Hepatocyte (in vitro differentiated cells): ENCODE measurements around the gene CD3G. TPM values are rescaled to one million over a fixed set of nuclear protein-coding genes. Genes with fewer than 3 reads are reported as not detected.
"Not testable (repeated sequence)": the region's sequence is repeated elsewhere in the genome, so short reads cannot be mapped to it uniquely, and the experiment has no call there.

Source experiments
- DNase-seq: peaks from one replicate; pipeline ENCODE4 v3.0.0-alpha.2; 2016; ENCODE audit warnings: low spot score
- H2AFZ ChIP-seq: fragments of 200-600 bp; sonication (generic); 2 replicates; pipeline ENCODE4 v1.6.0; 2016; ENCODE audit warnings: antibody characterized with exemption, mild to moderate bottlenecking
- H3K27ac ChIP-seq: fragments of 200-600 bp; sonication (generic); 2 replicates; pipeline ENCODE4 v1.5.1; 2016; ENCODE audit warnings: mild to moderate bottlenecking
- H3K27me3 ChIP-seq: fragments of 200-600 bp; sonication (generic); 2 replicates; pipeline ENCODE4 v1.6.1; 2016
- H3K36me3 ChIP-seq: fragments of 200-600 bp; sonication (generic); replicated peaks from 2 replicates; pipeline ENCODE4 v1.5.1; 2016; ENCODE audit warnings: low read depth; ENCODE audit not compliant: insufficient read depth
- H3K4me1 ChIP-seq: fragments of 200-600 bp; sonication (generic); 2 replicates; pipeline ENCODE4 v1.5.1; 2016; ENCODE audit warnings: mild to moderate bottlenecking, moderate library complexity; ENCODE audit not compliant: insufficient read depth
- H3K4me2 ChIP-seq: fragments of 200-600 bp; sonication (generic); 2 replicates; pipeline ENCODE4 v1.6.0; 2016
- H3K4me3 ChIP-seq: fragments of 200-600 bp; sonication (generic); 2 replicates; pipeline ENCODE4 v1.5.1; 2016; ENCODE audit warnings: mild to moderate bottlenecking
- H3K79me2 ChIP-seq: fragments of 200-600 bp; sonication (generic); 2 replicates; pipeline ENCODE4 v1.6.0; 2017; ENCODE audit warnings: mild to moderate bottlenecking
- H3K9me2 ChIP-seq: fragments of 200-600 bp; sonication (generic); replicated peaks from 2 replicates; pipeline ENCODE4 v1.6.0; 2017; ENCODE audit warnings: mild to moderate bottlenecking; ENCODE audit not compliant: insufficient read depth
- H3K9me3 ChIP-seq: fragments of 200-600 bp; sonication (generic); 2 replicates; pipeline ENCODE4 v1.5.1; 2016; ENCODE audit warnings: low read depth, mild to moderate bottlenecking
- H4K20me1 ChIP-seq: fragments of 200-600 bp; sonication (generic); 2 replicates; pipeline ENCODE4 v1.6.0; 2016; ENCODE audit warnings: mild to moderate bottlenecking; ENCODE audit not compliant: insufficient read depth, poor library complexity, severe bottlenecking
- EZH2 ChIP-seq: fragments of 200-600 bp; sonication (generic); IDR thresholded peaks from 2 replicates; pipeline ENCODE4 v1.6.1; 2016; ENCODE audit warnings: antibody characterized with exemption, mild to moderate bottlenecking, borderline replicate concordance
- EZH2phosphoT487 ChIP-seq: fragments of 200-600 bp; sonication (generic); IDR thresholded peaks from one replicate; pipeline ENCODE4 v1.6.1; 2018; ENCODE audit warnings: antibody characterized with exemption, mild to moderate bottlenecking, low read depth, moderate library complexity; ENCODE audit not compliant: unreplicated experiment, severe bottlenecking
- WGBS: methylation state at CpG from one replicate; pipeline ENCODE4 v1.1.6; 2016; ENCODE audit warnings: low lambda C conversion rate; ENCODE audit errors: missing lambda C conversion rate; 5-methylcytosine and 5-hydroxymethylcytosine counted together
- polyA plus RNA-seq: library from polyadenylated mRNA; unstranded; fragments of >200 nt; fragmentation: Nextera tagmentation; extraction: Ambion mirVana; gene quantifications from 2 replicates; pipeline ENCODE4 v1.2.1, GENCODE V29; 2016
- small RNA-seq: library from RNA; depleted of rRNA; stranded (forward); fragments of <200 nt; gene quantifications from one replicate; pipeline ENCODE3, GENCODE V24; 2014
- total RNA-seq: library from RNA; depleted of rRNA; stranded (reverse); fragments of >200 nt; gene quantifications from 2 replicates; pipeline ENCODE4 v1.2.3, GENCODE V29; 2014
- TF ChIP-seq, protein P1 (sequence below): fragments of 200-600 bp; sonication (generic); IDR thresholded peaks from 2 replicates; pipeline ENCODE4 v1.5.1; 2016; ENCODE audit warnings: antibody characterized with exemption, mild to moderate bottlenecking; ENCODE audit not compliant: poor library complexity

The CD3G gene
- total and polyA plus RNA-seq, 2 experiments from 2014 or later = 0.11 to 0.50 TPM

DNA sequence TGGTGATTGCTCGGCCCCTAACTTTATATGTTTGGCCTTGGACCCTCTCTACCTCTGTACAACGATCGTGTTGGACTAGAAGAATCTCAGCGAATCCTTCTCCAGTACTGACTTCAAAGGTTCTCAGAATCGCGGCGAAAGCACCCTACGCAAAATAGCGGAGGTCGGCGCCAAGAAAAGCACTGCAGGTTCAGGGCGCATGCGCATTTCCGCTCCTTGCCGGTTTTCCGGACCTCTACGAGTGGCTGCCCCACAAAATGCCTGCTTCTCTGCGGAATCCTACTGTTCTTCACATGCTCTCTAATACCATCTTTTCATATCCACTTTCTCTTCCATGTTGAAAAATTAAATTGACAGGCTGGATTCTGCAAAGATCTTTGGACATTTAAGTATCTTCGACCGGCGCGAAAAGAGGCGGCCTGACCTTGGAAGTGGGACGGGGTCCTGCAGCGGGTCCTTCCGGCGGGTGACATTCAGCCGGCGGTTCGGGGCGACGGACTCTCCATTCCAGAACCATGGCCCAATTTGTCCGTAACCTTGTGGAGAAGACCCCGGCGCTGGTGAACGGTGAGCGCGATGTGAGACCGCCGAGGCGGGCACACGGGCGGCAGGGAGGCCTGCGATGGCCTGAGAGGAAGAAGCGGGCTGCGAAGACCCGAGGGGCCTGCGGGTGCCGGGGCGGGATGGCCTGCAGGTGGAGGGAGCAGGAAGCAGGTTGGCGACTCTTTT lies 57.2 kb downstream of the CD3G start, which contains the start of gene ATP5MG:
ATP5MG (plus strand) TSS at position 456 of the 729 bp plus-strand sequence; CDS start at position 516, 60 bp downstream.
- Histone ChIP-seq H3K36me3 (no peaks in the 10 kb centered on the region), H3K4me3 (peak within 1 kb of the TSS; percentile 79), H3K27ac (peak within 1 kb of the TSS; percentile 91), H3K9me3 (no peaks in the 10 kb centered on the region), H3K9me2 (no peaks in the 10 kb centered on the region), H2AFZ (peak within 1 kb of the TSS; percentile 55), H4K20me1 (peaks cover 30% of the 10 kb centered on the region), H3K4me1 (peaks cover 11% of the 10 kb centered on the region), H3K27me3 (no peaks in the 10 kb centered on the region), H3K79me2 (peaks cover 48% of the 10 kb centered on the region), H3K4me2 (peak within 1 kb of the TSS; percentile 69)
- TF ChIP-seq EZH2phosphoT487 (no peak), EZH2 (no peak)
- TF ChIP-seq, protein P1, sequence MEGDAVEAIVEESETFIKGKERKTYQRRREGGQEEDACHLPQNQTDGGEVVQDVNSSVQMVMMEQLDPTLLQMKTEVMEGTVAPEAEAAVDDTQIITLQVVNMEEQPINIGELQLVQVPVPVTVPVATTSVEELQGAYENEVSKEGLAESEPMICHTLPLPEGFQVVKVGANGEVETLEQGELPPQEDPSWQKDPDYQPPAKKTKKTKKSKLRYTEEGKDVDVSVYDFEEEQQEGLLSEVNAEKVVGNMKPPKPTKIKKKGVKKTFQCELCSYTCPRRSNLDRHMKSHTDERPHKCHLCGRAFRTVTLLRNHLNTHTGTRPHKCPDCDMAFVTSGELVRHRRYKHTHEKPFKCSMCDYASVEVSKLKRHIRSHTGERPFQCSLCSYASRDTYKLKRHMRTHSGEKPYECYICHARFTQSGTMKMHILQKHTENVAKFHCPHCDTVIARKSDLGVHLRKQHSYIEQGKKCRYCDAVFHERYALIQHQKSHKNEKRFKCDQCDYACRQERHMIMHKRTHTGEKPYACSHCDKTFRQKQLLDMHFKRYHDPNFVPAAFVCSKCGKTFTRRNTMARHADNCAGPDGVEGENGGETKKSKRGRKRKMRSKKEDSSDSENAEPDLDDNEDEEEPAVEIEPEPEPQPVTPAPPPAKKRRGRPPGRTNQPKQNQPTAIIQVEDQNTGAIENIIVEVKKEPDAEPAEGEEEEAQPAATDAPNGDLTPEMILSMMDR = no peak
- WGBS = under 1% methylated on average over 48 of the region's 51 CpGs
- DNase-seq = peak; percentile 96

DNA sequence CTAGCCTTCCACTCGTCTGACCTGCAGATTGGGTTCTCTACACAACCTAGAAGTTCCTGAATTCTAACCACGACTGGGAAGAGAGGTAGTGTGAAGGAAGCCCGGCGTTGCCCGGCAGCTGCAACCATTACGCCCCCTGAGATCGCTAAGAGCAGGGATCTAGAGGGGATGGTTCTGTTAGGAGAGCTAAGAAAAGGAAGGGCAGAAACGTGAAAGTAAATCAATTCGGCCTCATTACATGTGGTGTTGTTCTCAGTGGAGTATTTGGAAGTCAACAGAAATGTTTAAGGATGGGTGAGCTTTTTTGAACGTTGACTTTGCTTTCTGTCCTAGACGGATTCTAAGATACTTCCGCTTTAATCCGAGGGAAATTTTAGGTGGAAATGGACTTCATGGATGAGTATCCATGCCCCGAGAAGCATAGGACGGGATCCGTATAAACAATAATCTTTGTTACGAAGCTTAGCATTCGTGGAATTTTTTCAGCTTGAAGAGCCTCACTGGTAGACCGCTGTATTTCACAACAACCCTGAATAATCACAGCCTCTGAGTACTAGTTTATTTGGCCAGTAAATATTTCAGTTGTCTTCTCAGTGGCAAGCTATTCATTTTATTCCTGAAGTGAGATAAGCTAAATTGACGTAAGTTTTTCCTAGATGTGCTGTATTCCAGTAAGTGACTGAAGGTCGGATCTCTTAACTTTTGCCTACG lies 57.9 kb downstream of the CD3G start:
- Histone ChIP-seq H3K27ac (peak overlapping the region; percentile 91), H3K36me3 (no peaks in the 10 kb centered on the region), H3K4me3 (peak overlapping the region; percentile 79), H3K79me2 (peaks cover 56% of the 10 kb centered on the region), H2AFZ (peak overlapping the region; percentile 55), H3K4me2 (peak overlapping the region; percentile 69), H3K4me1 (peaks cover 11% of the 10 kb centered on the region), H3K9me2 (no peaks in the 10 kb centered on the region), H3K9me3 (no peaks in the 10 kb centered on the region), H3K27me3 (no peaks in the 10 kb centered on the region), H4K20me1 (peaks cover 30% of the 10 kb centered on the region)
- 4% methylated on average over 22 of the region's 22 CpGs for WGBS
- peak; percentile 44 for DNase-seq
- no peak for TF ChIP-seq EZH2phosphoT487

GRCh38 chr11:118402594-118402993 lies 58.5 kb downstream of the CD3G start:
- H4K20me1 ChIP-seq = peaks cover 30% of the 10 kb centered on the region
- peak overlapping the region; percentile 91 for H3K27ac ChIP-seq

More at GRCh38 chr11:118402594-118402993, 58.5 kb downstream of the CD3G start:
- Histone ChIP-seq H3K4me1 (peaks cover 11% of the 10 kb centered on the region), H3K4me2 (peak overlapping the region; percentile 69), H3K4me3 (peak overlapping the region; percentile 79), H3K79me2 (peaks cover 61% of the 10 kb centered on the region)
- H3K9me3 ChIP-seq, H2AFZ ChIP-seq, DNase-seq, H3K9me2 ChIP-seq, H3K27me3 ChIP-seq, H3K36me3 ChIP-seq: not testable (repeated sequence)
- 89% methylated on average over 7 of the region's 7 CpGs for WGBS

Small RNAs within 50 kb of the gene (small RNA-seq; reads per million reads assigned to genes)
- gene AP001582.1 = not detected

Other genes with a start within 250 kb of the CD3G start
- gene SCN4B, start 191.5 kb upstream of the CD3G start, total RNA-seq = 0.57 and 1.0 TPM in 2 replicates
- 0.55 and 1.1 TPM in 2 replicates for gene SCN4B, start 191.5 kb upstream of the CD3G start, polyA plus RNA-seq
- gene SCN2B, start 167.7 kb upstream of the CD3G start, total RNA-seq = 1.1 and 1.3 TPM in 2 replicates
- 0.92 and 1.2 TPM in 2 replicates for gene SCN2B, start 167.7 kb upstream of the CD3G start, polyA plus RNA-seq
- gene JAML, start 119.3 kb upstream of the CD3G start, total RNA-seq = 3.5 and 5.3 TPM in 2 replicates
- 5.0 and 5.9 TPM in 2 replicates for gene JAML, start 119.3 kb upstream of the CD3G start, polyA plus RNA-seq
- gene MPZL3, start 92.0 kb upstream of the CD3G start, total RNA-seq = 20.6 and 21.1 TPM in 2 replicates
- gene MPZL3, start 92.0 kb upstream of the CD3G start, polyA plus RNA-seq = 10.2 and 10.8 TPM in 2 replicates
- gene MPZL2, start 80.0 kb upstream of the CD3G start, total RNA-seq = 47.2 and 52.3 TPM in 2 replicates
- 38.4 and 48.0 TPM in 2 replicates for gene MPZL2, start 80.0 kb upstream of the CD3G start, polyA plus RNA-seq
- not detected in 2 replicates for gene CD3E, start 39.6 kb upstream of the CD3G start, total RNA-seq
- not detected in 2 replicates for gene CD3E, start 39.6 kb upstream of the CD3G start, polyA plus RNA-seq
- gene CD3D, start 1.6 kb upstream of the CD3G start, total RNA-seq = 0.92 and 2.3 TPM in 2 replicates
- 1.8 and 3.6 TPM in 2 replicates for gene CD3D, start 1.6 kb upstream of the CD3G start, polyA plus RNA-seq
- gene UBE4A, start 15.3 kb downstream of the CD3G start, total RNA-seq = 57.5 and 61.5 TPM in 2 replicates
- 19.7 and 22.4 TPM in 2 replicates for gene UBE4A, start 15.3 kb downstream of the CD3G start, polyA plus RNA-seq
- gene ATP5MG, start 57.3 kb downstream of the CD3G start, total RNA-seq = 64.7 and 68.1 TPM in 2 replicates
- gene ATP5MG, start 57.3 kb downstream of the CD3G start, polyA plus RNA-seq = 431 and 471 TPM in 2 replicates
- gene KMT2A, start 92.1 kb downstream of the CD3G start, total RNA-seq = 29.1 and 30.6 TPM in 2 replicates
- 23.0 and 25.9 TPM in 2 replicates for gene KMT2A, start 92.1 kb downstream of the CD3G start, polyA plus RNA-seq
- 1.9 and 4.9 TPM in 2 replicates for gene TTC36, start 183.1 kb downstream of the CD3G start, total RNA-seq
- gene TTC36, start 183.1 kb downstream of the CD3G start, polyA plus RNA-seq = 2.1 and 3.1 TPM in 2 replicates
- 30.6 and 32.3 TPM in 2 replicates for gene TMEM25, start 186.8 kb downstream of the CD3G start, total RNA-seq
- 35.6 and 42.9 TPM in 2 replicates for gene TMEM25, start 186.8 kb downstream of the CD3G start, polyA plus RNA-seq
- 20.6 and 21.0 TPM in 2 replicates for gene IFT46, start 221.6 kb downstream of the CD3G start, total RNA-seq
- 12.3 and 12.6 TPM in 2 replicates for gene IFT46, start 221.6 kb downstream of the CD3G start, polyA plus RNA-seq
- gene ARCN1, start 228.1 kb downstream of the CD3G start, total RNA-seq = 177 and 190 TPM in 2 replicates
- gene ARCN1, start 228.1 kb downstream of the CD3G start, polyA plus RNA-seq = 166 and 194 TPM in 2 replicates